IPS DF 19.7 (cell line): ENCODE measurements around the gene RDM1.

Experiments used
- DNase-seq: peaks from one replicate; pipeline ENCODE4 v3.0.0-alpha.2; 2013; ENCODE audit warnings: low read depth, low spot score

The RDM1 gene

DNA sequence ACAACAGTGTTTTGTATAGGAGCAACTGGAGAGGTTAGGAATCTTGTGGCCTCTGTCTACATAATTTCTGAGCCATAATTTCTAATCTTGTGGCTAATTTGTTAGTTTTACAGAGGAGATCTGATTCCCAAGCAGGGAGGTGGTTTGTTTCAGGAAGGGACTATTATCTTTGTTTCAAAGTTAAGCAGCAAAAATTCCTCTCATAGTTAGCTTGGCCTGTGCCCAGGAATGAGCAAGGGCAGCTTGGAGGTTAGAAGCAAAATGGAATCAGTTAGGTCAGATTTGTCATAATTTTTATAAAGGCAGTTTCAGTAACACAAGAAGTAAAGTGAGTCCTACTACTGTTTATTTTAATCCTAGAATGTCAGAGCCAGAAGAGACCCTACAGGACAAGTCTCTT, 2.0 kb upstream of the RDM1 start:
- DNase-seq: no peak

DNA sequence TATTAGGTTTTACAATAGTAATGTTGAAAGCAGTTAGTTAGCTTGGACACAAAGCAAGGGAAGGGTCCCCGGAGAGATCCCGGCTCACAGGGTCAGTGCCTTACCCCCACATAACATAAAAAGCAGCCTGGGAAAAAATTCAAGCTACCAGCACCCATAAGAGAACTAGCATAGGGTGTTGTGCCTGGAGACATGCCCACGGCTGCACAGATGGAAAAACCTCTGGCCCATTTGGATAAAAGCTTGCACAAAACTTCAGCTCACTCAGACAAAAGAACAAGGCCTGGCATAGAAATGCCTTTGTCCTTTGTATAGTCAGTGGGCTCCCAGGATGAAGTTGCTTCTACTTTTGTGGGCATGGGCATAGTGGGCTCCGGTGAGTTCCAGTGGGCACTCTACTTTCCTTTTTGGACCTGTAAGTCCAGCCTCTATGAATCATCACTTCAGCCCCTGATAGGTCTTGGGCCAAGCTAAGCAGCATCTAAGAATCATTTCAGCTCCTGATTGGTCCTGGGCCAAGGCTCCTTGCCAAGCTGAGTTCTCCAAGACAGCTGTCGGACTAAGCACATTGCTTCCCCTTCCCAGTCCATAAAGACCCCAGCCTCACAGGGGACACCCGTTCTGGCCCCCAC, 1.3 kb upstream of the RDM1 start:
- DNase-seq: no peak

DNA sequence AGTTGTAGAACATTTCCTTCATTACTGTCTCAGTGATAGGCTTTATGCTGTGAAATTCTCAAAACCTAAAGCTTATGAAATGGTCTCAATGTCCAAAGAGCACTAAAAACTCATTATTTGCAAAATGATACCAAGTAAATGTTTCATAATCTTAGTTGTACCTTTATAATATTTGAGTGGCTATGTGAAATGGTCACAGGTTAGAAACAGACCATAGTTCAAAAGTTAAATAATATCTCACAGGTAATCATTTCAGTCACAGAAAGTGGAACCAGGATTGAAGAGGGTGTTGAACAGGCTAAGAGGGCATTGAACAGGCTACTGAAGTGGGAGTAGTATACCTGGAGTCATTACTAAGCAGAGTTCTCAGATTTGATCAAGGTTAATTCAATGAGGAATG, 2.9 kb downstream of the RDM1 start:
- DNase-seq: no peak

DNA sequence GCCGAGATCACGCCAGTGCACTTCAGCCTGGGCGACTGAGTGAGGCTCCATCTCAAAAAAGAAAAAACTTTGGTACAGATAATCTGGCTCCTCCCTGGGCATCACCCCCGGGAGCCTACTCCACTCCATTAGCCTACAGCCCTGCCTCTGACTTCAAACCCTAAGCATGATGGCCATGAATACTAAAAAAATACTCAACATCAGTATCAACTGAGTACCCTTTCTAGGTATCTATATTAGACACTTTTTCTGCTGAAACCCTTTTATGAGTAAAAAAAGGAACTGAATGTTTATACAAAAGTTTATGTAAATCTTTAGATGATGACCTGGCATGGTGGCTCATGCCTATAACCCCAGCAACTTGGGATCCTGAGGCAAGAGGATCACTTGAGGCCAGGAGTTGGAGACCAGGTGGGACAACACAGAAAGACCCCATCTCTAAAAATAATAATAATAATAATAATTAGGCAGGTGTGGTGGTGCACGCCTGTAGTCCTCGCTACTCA, 6.9 kb downstream of the RDM1 start:
- no peak for DNase-seq

DNA sequence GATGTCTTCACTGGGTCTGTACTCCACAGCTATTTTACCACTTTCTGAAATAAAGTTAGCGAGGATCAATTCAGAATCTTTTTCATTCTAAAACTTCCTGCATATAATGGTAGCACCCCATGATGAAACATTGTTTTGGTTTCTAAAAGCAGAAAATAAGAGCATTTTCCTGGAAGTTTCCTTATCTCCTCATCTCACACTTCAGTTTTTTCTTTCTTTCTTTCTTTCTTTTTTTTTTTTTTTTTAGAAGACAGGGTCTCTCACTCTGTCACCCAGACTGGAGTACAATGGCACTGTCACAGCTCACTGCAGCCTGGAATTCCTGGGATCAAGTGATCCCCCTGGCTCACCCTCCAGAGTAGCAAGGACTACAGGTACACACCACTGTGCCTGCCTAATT, 10.3 kb downstream of the RDM1 start:
- DNase-seq: no peak

DNA sequence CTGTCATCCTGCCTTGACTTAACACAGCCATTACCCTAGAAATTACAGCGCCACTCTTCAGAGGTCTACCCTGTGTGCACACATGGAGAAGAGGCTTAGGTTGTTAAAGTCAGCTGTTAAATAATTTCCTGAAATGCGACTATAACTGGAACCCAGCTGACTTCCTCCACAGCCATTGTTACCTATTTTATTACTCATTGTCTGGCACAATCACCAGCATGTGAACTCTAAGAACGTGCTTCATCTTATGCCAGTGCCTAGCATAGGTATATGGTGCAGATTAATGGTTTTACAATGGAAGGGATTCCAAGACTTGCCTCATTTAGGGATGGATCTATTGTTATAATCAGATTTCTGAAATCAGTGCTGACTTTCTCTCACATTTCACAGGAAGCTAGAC, 11.9 kb downstream of the RDM1 start:
- DNase-seq: no peak

DNA sequence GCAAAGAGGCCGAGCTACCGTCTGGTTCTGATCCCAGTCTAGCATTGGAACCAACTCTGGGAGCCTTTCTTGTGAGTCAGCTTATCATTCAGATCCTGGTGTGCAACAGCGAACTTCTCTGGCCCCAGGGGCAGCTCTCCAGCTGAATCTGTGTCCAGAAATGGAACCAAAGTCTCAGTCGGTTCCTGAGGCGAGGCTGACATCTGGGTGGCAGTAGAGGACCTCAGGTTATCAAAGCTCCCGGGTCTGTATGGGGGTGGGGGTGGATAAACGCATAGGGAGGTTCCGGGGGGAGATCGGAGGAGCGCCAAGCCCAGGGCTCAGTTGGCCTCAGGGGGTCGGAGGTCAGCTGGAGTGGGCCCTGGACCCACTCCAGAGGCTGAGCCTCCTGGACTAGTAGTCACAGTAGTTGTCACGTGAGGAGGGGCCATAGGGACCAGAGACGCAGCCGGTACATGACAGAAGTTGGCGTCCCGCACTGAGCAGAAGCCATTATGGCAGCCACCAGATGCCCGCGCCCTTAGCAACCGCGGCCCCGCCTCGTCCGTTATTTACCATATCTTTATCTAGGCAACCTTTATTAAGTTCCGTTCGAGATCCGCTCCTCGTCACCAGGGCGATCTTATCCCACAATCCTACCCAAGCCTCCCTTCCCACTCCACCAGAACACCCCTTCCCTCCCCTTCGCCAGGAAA, 12.9 kb downstream of the RDM1 start:
- DNase-seq: no peak

DNA sequence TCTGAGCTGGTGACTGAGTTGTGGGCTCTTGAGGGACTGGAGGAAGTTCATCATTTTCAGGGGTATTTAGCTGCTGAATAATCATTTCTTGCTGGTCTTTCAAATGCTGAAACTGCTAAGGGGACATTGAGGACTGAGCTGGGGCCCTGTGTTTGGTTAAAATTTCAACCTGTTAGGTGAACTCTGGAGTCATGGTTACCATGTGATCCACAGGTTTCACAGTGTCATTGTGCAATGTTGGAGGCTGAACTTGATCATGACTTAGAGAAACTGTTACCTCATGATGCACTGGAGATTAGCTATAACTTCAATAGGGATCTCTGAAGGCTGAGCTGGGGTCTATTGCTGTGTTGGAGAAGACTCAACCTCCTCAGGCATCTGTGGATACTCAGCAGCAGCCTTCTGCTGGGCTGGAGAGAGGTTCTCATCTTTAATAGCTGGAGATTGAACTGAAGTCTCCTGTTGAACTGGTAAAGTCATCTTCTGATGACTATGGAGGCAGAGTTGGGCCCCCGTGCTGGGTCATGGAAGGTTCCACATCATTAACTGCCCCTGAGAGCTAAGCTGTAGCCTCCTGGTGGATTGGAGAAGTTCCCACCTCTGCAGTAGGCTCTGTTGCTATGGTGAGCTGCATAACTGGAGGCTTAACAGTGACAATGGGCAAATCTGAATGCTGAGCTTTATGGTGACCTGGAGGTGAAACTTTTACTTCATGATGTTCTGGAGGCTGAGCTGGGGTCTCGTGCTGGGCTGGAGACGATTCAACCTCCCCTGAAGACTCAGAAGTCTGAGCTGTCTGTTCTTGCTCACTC, 15.2 kb downstream of the RDM1 start:
- DNase-seq: no peak

DNA sequence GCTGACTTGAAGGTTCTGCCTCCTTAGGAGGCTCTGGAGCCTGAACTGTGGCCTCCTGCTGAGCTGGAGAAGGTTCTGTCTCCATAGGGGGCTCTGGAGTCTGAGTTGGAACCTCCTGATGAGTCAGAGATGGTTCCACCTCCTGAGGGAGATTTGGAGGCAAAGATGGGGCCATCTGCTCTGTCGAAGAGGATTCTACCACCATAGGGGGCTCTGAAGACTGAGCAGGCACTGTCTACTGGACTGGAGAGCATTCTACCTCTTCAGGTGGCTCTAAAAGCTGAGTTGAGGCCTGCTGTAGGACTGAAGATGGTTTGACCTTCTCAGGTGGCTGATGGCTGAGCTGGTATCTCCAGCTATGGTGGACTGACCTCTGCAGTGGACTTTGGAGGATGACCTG, 16.2 kb downstream of the RDM1 start:
- no peak for DNase-seq

DNA sequence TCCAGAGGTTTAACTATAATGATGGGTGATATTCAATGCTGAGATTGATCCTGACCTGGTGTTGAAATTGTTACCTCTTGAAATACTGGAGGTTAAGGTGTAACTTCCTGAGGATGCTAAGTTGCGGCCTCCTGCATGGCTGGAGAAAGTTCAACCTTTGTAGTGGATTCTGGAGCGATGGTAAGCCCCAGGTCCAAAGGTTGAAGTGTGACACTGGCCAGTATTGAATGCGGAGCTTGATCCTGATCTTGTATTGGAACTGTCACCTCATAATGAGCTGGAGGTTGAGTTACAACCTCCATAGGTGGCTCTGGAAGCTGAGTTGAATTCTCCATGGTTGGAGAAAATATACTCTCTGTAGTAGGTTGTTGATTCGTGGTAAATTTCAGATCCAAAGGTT, 17.0 kb downstream of the RDM1 start:
- DNase-seq: no peak

DNA sequence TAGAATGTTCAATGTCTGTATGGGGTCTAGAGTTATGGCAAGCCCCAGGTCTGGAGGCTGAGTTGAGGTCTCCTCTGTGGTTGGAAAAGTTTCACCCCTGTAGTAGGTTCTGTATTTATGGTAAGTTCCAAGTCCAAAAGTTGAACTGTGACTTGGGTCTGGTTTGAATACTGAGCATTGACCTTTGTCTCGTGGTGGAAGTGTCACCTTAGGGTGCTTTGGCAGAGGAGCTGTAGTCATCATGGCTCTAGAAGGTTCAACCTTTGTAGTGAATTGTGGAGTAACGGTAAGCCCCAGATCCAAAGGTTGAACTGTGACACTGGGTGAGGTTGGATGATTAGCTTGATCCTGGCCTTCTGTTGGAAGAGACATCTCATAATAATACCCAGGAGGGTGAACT, 17.6 kb downstream of the RDM1 start:
- no peak for DNase-seq

DNA sequence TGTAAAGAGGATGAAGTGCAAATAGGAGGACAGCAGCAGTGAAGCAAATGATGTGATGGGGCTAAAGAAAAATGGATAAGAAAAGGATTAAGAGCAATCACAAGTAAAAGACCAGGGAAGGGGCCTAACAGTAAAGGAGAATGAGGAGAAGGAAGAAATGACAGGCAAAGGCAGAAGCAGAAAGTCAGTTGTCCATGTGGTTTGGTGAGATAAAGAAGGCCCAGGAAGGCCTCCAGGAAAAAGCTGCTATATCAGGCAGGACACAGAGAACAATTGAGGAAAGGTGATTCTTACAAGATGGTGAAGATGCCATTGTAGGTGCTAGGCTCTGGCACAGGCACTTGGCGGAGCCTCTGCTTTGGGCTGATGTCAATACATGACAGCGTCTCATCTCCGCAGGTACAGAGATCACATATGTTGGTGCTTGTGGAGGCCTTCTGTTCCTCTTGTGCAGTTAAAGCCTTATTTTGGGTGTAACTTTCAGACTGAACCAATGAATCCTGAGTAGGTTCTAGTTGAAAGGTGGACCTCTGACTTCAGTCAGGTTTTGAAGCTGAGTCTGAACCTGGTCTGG, 18.1 kb downstream of the RDM1 start:
- DNase-seq: no peak

DNA sequence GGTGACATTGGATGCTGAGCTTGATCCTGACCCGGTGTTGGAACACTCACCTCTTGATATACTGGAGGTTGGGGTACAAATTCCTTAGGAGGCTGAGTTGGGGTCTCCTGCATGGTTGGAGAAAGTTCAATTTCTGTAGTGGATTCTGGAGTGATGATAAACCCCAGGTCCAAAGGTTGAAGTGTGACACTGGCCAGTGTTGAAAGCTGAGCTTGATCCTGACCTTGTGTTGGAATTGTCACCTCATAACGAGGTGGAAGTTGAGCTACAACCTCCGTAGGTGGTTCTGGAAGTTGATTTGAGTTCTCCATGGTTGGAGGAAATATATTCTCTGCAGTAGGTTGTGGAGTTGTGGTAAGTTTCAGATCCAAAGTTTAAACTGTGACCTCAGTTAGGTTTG, 21.2 kb downstream of the RDM1 start:
- no peak for DNase-seq

DNA sequence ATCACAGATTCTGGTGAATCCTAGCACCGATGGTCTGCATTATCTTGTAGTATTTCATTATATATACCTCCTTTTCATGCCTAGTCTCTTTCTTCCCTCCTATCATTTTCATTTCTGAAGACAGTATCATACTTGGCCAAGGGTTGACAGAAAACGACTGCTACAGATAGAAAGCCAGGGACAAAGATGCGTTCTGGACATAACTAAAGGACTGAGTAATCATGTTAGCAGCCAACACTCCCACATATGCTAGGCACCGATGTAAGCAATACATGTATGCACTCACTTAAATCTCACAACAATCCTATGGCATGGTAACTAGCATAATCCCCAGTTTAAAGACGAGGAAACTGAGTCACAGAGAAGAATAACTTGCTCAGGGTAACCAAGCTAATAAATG, 22.9 kb downstream of the RDM1 start:
- no peak for DNase-seq

DNA sequence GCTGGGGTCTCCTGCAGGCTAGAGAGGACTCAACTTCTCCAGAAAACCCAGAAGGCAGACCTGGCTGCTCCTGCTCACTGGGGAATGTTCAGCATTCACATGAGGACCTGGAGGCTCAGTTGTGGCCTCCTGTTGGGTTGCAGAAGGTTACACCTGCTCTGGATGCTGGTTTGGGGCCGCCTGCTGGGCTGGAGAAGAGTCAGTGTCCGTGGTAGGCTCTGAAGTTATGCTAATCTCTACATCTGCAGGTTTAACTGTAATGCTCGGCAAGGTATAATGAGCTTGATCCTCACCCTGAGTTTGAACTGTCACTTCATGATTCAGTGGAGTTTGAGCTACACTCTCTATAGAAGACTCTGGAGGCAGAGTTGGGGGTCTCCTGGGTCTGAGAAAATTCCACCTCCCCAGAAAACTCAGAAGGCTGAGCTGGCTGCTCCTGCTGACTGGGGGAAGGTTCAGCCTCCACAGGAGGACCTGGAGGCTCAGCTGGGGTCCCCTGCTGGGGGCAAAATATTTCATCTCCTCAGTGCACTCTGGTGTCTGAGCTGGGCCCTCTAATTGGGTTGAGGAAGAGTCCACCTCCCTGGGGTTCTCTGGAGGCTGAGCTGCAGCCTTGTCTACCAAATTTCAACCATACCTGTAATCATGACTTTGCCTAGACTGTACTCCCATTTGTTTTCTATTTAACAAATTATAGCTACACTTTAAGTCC, 23.5 kb downstream of the RDM1 start:
- no peak for DNase-seq

DNA sequence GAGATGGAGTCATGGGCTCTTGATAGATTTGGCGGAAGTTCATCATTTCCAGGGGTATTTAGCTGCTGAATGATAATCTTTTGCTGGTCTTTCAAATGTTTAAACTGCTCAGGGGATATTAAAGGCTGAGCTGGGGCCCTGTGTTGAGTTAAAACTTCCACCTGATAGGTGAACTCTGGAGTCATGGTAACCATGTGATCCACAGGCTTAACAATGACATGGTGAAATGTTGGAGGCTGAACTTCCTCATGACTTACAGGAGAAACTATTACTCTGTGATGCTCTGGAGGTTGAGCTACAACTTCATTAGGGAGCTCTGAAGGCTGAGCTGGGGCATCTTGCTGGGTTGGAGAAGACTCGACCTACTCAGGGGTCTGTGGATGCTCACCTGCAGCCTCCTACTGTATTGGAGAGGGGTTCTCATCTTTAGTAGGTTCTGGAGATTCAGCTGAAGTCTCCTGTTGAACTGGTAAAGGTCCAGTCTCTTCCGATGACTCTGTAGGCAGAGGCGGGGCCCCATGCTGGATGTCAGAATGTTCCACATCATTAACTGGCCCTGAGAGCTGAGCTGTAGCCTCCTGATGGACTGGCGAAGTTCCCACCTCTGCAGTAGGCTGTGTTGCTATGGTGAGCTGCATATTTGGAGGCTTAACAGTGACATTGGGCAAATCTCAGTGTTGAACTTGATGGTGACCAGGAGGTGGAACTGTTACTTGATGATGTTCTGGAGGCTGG, 24.2 kb downstream of the RDM1 start:
- DNase-seq: no peak

DNA sequence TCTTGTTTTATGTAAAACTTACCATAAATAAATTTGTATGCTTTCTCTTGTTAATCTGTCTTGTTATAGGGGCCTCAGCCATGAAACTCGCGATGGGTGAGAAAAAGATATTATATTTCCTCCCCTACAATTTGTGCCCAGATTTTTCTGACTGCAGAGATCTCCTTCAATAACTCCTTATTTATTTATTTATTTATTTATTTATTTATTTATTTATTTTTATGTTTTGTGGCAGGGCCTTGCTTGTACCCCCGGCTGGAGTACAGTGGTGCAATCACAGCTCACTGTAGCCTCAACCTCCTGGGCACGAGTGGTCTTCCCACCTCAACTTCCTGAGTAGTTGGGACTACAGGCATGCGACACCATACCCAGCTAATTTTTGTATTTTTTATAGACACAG, 27.1 kb downstream of the RDM1 start:
- DNase-seq: no peak

DNA sequence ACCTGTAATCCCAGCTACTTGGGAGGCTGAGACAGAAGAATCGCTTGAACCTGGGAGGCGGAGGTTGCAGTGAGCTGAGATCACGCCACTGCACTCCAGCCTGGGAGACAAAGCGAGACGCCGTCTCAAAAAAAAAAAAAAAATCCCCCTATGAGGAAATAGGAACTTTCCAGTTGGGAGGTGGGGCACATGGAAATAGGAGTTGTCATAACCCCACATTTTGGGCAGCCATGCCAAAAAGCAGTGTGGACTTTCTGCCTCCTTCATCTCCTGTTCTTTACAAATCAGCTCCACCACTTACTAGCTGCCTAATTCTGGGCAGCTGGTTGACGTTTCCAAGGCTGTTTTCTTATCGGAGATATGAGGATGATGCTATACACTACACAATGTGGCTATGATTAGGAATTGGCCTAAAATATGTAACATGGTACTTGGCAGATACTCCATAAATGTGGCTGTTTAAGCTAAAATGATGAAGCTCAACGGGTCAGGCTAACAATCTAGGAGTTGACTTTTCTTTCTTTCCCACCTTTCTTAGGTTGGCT, 28.9 kb downstream of the RDM1 start:
- no peak for DNase-seq

DNA sequence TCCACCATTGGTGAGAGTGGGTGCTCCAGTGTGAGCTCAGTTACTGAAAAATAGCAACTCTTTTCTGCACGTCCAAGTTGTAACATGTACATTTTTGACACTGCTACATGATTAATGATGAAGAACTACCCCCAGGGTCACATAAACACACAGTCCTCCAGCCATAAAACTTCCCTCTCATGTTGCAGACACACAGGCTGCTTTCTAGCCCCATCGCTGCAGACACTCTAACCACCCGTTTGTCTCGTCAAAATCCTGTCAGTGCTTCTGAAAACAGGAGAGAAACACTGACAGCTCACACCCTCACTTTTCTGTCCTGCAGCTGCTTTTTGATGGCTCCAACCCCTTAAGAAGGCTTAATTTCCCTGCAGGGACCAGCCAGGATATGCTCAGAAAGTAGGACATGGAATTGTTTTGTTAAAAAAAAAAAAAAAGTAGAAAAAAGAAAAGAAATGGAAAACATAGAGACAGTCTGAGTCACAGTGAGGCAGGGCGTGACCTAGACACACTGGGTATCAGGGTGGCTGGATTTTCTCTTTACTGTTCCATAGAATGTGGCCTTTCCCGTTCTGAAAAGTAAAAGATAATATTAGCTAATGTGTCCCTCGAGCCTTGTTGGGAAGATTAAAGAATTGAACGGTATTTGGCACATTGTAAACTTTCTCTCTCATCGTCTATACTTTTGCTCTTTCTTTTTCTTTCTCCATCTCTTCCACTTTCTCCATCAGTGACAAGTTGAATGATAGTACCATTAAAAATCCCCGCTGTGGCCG, 29.7 kb downstream of the RDM1 start:
- DNase-seq: no peak

DNA sequence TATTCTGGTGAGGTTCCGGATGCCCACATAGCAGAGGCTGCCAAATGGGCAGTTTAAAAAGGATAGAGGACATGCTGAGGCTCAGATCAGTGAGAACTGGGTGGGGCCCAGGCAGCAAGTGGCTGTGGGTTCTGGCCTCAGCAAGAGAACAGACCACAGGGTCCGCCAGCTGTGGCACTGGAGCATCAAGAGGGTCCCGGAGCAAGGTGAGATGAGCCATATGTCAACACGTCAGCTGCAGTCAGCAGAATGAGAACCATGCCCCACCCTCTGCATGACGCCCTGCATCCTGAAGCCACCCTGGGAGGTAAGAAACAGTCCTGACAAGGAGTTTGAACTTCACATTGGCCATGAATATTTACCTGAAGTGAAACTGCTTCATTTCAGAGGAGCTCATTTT, 30.3 kb downstream of the RDM1 start:
- no peak for DNase-seq
